ENCODE data around the gene RAB31. TPM values are rescaled to one million over a fixed set of nuclear protein-coding genes. Genes with fewer than 3 reads are reported as not detected.

Gene RAB31
- total and polyA plus RNA-seq, 2 of the 13 experiments (the other 11 are each of a cell fraction or from before 2014, with no cell fraction given): 1.1 to 1.7 TPM

DNA sequence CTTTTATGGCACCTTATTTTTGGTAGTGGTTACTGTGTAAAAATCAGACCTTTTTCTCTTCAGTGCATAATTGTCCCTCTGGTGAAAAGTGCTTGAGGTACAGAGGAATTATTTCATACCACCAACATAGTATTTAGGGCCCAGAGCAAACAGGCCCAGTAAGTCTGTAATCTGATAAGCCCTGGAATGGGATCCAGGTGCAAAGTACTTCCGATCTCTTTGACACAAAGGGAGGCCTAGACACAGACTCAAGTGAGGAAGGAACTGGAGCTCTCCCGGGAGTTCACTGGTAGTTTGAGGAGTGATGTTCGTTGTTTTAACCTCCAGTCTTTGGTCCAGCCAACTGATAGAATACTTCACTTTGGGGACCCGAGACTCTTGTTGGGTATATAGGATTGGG, 57.4 kb downstream of the RAB31 start:
- no peak overlapping the region for H3K9ac ChIP-seq (ENCODE audit: insufficient read depth, low read depth, low read length)
- in situ Hi-C loops (cut with HindIII; ENCODE audit: extremely low pct_ligation_motif_present, low pct_unique_long_range_greater_than_20kb) (no loop called here), intact Hi-C loops (cut with micrococcal nuclease; ENCODE audit: unreplicated experiment) (no loop called here)
- no peak overlapping the region for H2AFZ ChIP-seq (ENCODE audit: low read length)
- ChIA-PET CTCF (ENCODE audit: low intra/inter-chr PET ratio, low total read pairs) (no interaction called here), POLR2A (interaction anchor here (1.0 kb wide), 1 partner anchor 148 kb away, joined by 3 read pairs; the partner anchor contains the start of gene VAPA)
- 7% methylated on average over 4 of the region's 4 CpGs for WGBS (ENCODE audit: low lambda C conversion rate)
- H4K20me1 ChIP-seq (ENCODE audit: insufficient read depth, low read length): no peaks in the 10 kb centered on the region
- ATAC-seq (peak; percentile 90), FAIRE-seq (peak; percentile 50), DNase-seq (ENCODE audit: low spot score) (peak; percentile 45)
- no peak overlapping the region for H3K4me3 ChIP-seq (replicated peaks in 1 of 3; ENCODE audit: insufficient read depth in 1 of 3, low read depth in 2 of 3, low read length in 3 of 3)
- peak overlapping the region; percentile 21; the same call in 1 of the 2 replicates for H3K4me2 ChIP-seq (ENCODE audit: low read depth, low read length)
- no peak overlapping the region for H3K27ac ChIP-seq (ENCODE audit: extremely low read length, insufficient read depth, low read length)
- H3K79me2 ChIP-seq (ENCODE audit: insufficient read depth, low read length): no peaks in the 10 kb centered on the region
- no TSS peak for BruUV-seq (replicated peaks)
- H3K27me3 ChIP-seq (ENCODE audit: control insufficient read depth in 1 of 2, insufficient read depth in 2 of 2, low read length in 2 of 2): 0 out of 5 replicates have a peak, but pooled peaks cover 0 to 3% of the 10 kb centered on the region in 2 experiments
- no peaks in the 10 kb centered on the region for H3K9me3 ChIP-seq (ENCODE audit: low read length)
- H3K4me1 ChIP-seq (ENCODE audit: insufficient read depth, low read length): peaks cover 15% of the 10 kb centered on the region
- H3K36me3 ChIP-seq (replicated peaks in 1 of 2; ENCODE audit: control insufficient read depth in 1 of 2, insufficient read depth in 2 of 2, low read length in 2 of 2): no peaks in the 10 kb centered on the region
- TF ChIP-seq ZNF605 (CRISPR knock-in tag; IDR thresholded peaks at IDR 0.05) (no peak), SP140L (CRISPR knock-in tag; IDR thresholded peaks at IDR 0.05; ENCODE audit: borderline replicate concordance) (no peak), TCF12 (IDR thresholded peaks at IDR 0.05) (no peak), TCF12 (CRISPR knock-in tag; IDR thresholded peaks at IDR 0.05) (no peak), TEAD2 (CRISPR knock-in tag; IDR thresholded peaks at IDR 0.05) (no peak), JUNB (CRISPR knock-in tag; IDR thresholded peaks at IDR 0.05; ENCODE audit: borderline replicate concordance) (no peak), ZFP37 (CRISPR knock-in tag; IDR thresholded peaks at IDR 0.05; ENCODE audit: borderline replicate concordance) (no peak), CBFB (CRISPR knock-in tag; IDR thresholded peaks at IDR 0.05) (no peak), ZNF557 (CRISPR knock-in tag; IDR thresholded peaks at IDR 0.05) (no peak), HNRNPL (IDR thresholded peaks at IDR 0.05; ENCODE audit: low read depth, low read length) (no peak), ZNF775 (CRISPR knock-in tag; IDR thresholded peaks at IDR 0.05; ENCODE audit: borderline replicate concordance) (no peak), ZNF703 (CRISPR knock-in tag; IDR thresholded peaks at IDR 0.05; ENCODE audit: borderline replicate concordance) (no peak), TBX2 (CRISPR knock-in tag; IDR thresholded peaks at IDR 0.05; ENCODE audit: borderline replicate concordance) (peak; percentile 41; the same call in 1 of the 2 replicates), ZFP1 (CRISPR knock-in tag; IDR thresholded peaks at IDR 0.05) (no peak)
- TF ChIP-seq, protein P1, sequence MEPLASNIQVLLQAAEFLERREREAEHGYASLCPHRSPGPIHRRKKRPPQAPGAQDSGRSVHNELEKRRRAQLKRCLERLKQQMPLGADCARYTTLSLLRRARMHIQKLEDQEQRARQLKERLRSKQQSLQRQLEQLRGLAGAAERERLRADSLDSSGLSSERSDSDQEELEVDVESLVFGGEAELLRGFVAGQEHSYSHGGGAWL (CRISPR knock-in tag; IDR thresholded peaks at IDR 0.05): no peak
- TF ChIP-seq, protein P2, sequence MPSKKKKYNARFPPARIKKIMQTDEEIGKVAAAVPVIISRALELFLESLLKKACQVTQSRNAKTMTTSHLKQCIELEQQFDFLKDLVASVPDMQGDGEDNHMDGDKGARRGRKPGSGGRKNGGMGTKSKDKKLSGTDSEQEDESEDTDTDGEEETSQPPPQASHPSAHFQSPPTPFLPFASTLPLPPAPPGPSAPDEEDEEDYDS (CRISPR knock-in tag; IDR thresholded peaks at IDR 0.05): no peak
- TF ChIP-seq, protein P3, sequence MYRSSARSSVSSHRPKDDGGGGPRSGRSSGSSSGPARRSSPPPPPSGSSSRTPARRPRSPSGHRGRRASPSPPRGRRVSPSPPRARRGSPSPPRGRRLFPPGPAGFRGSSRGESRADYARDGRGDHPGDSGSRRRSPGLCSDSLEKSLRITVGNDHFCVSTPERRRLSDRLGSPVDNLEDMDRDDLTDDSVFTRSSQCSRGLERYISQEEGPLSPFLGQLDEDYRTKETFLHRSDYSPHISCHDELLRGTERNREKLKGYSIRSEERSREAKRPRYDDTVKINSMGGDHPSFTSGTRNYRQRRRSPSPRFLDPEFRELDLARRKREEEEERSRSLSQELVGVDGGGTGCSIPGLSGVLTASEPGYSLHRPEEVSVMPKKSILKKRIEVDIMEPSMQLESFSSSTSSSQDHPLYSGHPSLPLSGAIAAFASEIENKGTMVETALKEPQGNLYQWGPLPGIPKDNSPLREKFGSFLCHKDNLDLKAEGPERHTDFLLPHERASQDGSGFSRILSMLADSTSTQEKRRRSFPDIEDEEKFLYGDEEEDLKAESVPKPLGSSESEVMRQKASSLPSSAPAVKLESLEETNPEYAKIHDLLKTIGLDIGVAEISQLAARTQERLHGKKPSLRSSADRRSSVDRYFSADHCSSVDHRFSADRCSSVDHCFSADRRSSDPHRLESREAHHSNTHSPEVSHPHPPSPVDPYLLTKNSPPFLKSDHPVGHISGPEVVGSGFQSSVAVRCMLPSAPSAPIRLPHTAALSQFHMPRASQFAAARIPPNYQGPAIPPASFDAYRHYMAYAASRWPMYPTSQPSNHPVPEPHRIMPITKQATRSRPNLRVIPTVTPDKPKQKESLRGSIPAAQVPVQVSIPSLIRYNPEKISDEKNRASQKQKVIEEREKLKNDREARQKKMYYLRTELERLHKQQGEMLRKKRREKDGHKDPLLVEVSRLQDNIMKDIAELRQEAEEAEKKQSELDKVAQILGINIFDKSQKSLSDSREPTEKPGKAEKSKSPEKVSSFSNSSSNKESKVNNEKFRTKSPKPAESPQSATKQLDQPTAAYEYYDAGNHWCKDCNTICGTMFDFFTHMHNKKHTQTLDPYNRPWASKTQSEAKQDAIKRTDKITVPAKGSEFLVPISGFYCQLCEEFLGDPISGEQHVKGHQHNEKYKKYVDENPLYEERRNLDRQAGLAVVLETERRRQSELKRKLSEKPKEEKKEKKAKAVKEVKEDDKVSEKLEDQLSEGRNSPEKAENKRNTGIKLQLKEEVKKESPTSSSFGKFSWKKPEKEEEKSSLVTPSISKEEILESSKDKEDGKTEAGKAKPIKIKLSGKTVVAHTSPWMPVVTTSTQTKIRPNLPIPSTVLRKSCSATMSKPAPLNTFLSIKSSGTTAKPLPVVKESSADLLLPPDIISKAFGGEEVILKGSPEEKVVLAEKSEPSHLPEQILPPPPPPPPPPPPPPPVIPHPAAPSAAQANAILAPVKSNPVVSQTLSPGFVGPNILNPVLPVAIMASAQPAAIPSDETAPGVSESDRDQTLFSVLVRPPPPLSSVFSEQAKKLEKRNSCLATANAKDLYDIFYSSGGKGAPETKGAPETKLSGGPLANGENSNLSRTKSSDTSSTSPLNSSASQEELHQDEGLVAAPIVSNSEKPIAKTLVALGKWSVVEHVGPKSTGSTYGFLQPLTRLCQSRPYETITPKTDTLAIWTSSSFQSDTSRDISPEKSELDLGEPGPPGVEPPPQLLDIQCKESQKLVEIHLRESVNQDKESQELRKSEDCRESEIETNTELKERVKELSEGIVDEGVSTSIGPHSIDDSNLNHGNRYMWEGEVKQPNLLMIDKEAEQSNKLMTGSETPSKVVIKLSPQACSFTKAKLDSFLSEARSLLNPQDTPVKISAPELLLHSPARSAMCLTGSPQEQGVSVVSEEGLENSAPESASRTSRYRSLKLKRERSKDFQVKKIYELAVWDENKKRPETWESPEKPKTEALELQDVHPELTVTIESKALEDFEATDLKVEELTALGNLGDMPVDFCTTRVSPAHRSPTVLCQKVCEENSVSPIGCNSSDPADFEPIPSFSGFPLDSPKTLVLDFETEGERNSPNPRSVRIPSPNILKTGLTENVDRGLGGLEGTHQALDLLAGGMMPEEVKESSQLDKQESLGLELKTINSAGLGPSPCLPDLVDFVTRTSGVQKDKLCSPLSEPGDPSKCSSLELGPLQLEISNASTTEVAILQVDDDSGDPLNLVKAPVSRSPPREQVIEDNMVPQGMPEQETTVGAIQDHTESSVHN (CRISPR knock-in tag; IDR thresholded peaks at IDR 0.05): no peak
